GM23338 (cell line): Measurements from ENCODE around the gene CTNND2. TPM values are rescaled to one million over a fixed set of nuclear protein-coding genes. Genes with fewer than 3 reads are reported as not detected.

ENCODE experiments used
- ATAC-seq: fragments of 200-7000 bp; cut with Tn5 transposase; 3 replicates; pipeline ENCODE4 v1.9.1; 2020
- DNase-seq: peaks from one replicate; pipeline ENCODE4 v3.0.0-alpha.2; 2015; ENCODE audit warnings: low spot score
- H2AFZ ChIP-seq: fragments of 200-600 bp; sonication (generic); 2 replicates; pipeline ENCODE4 v1.8.0; 2016; ENCODE audit warnings: antibody characterized with exemption, mild to moderate bottlenecking, moderate library complexity
- H3F3A ChIP-seq: fragments of 200-600 bp; sonication (generic); replicated peaks from 2 replicates; pipeline ENCODE4 v1.8.0; 2017; ENCODE audit warnings: antibody characterized with exemption, mixed run types, low read depth
- H3K27ac ChIP-seq: fragments of 200-600 bp; sonication (generic); 2 replicates; pipeline ENCODE4 v1.6.1; 2016; ENCODE audit warnings: low read depth
- H3K27me3 ChIP-seq: fragments of 200-600 bp; sonication (generic); 2 replicates; pipeline ENCODE4 v1.8.0; 2016; ENCODE audit warnings: mild to moderate bottlenecking, mixed run types, moderate library complexity; ENCODE audit not compliant: insufficient read depth
- H3K36me3 ChIP-seq: fragments of 200-600 bp; sonication (generic); 2 replicates; pipeline ENCODE4 v1.8.0; 2016; ENCODE audit warnings: mild to moderate bottlenecking; ENCODE audit not compliant: insufficient read depth
- H3K4me1 ChIP-seq: fragments of 200-600 bp; sonication (generic); 2 replicates; pipeline ENCODE4 v1.8.0; 2016; ENCODE audit warnings: mild to moderate bottlenecking, moderate library complexity; ENCODE audit not compliant: insufficient read depth
- H3K4me2 ChIP-seq: fragments of 200-600 bp; sonication (generic); 2 replicates; pipeline ENCODE4 v1.7.1; 2017; ENCODE audit warnings: mixed run types
- H3K4me3 ChIP-seq: fragments of 200-600 bp; sonication (generic); 2 replicates; pipeline ENCODE4 v1.6.1; 2016; ENCODE audit warnings: mixed run types
- H3K79me2 ChIP-seq: fragments of 200-600 bp; sonication (generic); replicated peaks from 2 replicates; pipeline ENCODE4 v1.8.0; 2017; ENCODE audit warnings: mild to moderate bottlenecking; ENCODE audit not compliant: insufficient read depth
- H3K9me2 ChIP-seq: fragments of 200-600 bp; sonication (generic); 2 replicates; pipeline ENCODE4 v1.8.0; 2017; ENCODE audit not compliant: insufficient read depth
- H4K20me1 ChIP-seq: fragments of 200-600 bp; sonication (generic); replicated peaks from 2 replicates; pipeline ENCODE4 v1.8.0; 2017; ENCODE audit warnings: mild to moderate bottlenecking; ENCODE audit not compliant: insufficient read depth
- H3K27ac Mint-ChIP-seq: 2 replicates; pipeline ENCODE4 v1.8.0; 2020; ENCODE audit warnings: inconsistent platforms, mild to moderate bottlenecking, moderate library complexity, mixed read lengths
- H3K27me3 Mint-ChIP-seq: 3 replicates; pipeline ENCODE4 v1.8.0; 2022; ENCODE audit warnings: low read depth, mild to moderate bottlenecking, moderate library complexity, mixed read lengths, inconsistent platforms; ENCODE audit not compliant: insufficient read depth, poor library complexity
- H3K36me3 Mint-ChIP-seq: 3 replicates; pipeline ENCODE4 v1.8.0; 2021; ENCODE audit warnings: low read depth, mild to moderate bottlenecking, inconsistent platforms, moderate library complexity, mixed read lengths
- H3K4me1 Mint-ChIP-seq: 3 replicates; pipeline ENCODE4 v1.8.0; 2020; ENCODE audit warnings: mild to moderate bottlenecking, inconsistent platforms, mixed read lengths
- H3K4me3 Mint-ChIP-seq: 3 replicates; pipeline ENCODE4 v1.8.0; 2021; ENCODE audit warnings: moderate library complexity, mild to moderate bottlenecking, inconsistent platforms, mixed read lengths
- H3K9me3 Mint-ChIP-seq: 3 replicates; pipeline ENCODE4 v1.8.0; 2020; ENCODE audit warnings: moderate library complexity, mild to moderate bottlenecking, inconsistent platforms, mixed read lengths
- CREB1 ChIP-seq: fragments of 250-450 bp; sonication (Bioruptor Pico); IDR thresholded peaks from 2 replicates; pipeline ENCODE4 v1.5.0; 2020; ENCODE audit warnings: low read depth, mild to moderate bottlenecking, moderate library complexity
- CTCF ChIP-seq, 2 experiments: fragments of 200-600 bp in 1 of 2; sonication (generic) in 1 of 2; conservative IDR thresholded peaks; 2 replicates each; pipeline versions ENCODE4 v1.5.1 to v1.6.1; 2016 to 2017; ENCODE audit warnings: antibody characterized with exemption in 2 of 2, low read depth in 2 of 2, mild to moderate bottlenecking in 2 of 2, moderate library complexity in 1 of 2
- ETS1 ChIP-seq: IDR thresholded peaks from 2 replicates; pipeline ENCODE4 v1.6.1; 2016; ENCODE audit warnings: antibody characterized with exemption
- EZH2 ChIP-seq: fragments of 200-600 bp; sonication (generic); IDR thresholded peaks from one replicate; pipeline ENCODE4 v1.8.0; 2017; ENCODE audit warnings: antibody characterized with exemption, mild to moderate bottlenecking, low read depth; ENCODE audit not compliant: unreplicated experiment
- EZH2phosphoT487 ChIP-seq: fragments of 200-600 bp; sonication (generic); IDR thresholded peaks from one replicate; pipeline ENCODE4 v1.8.1; 2018; ENCODE audit warnings: antibody characterized with exemption; ENCODE audit not compliant: unreplicated experiment
- JUNB ChIP-seq: IDR thresholded peaks from one replicate; pipeline ENCODE4 v1.6.1; 2016; ENCODE audit warnings: antibody characterized with exemption; ENCODE audit not compliant: unreplicated experiment
- NANOG ChIP-seq: IDR thresholded peaks from 2 replicates; pipeline ENCODE4 v1.6.1; 2016; ENCODE audit warnings: antibody characterized with exemption, borderline replicate concordance
- POLR2AphosphoS5 ChIP-seq: IDR thresholded peaks from 2 replicates; pipeline ENCODE4 v1.6.1; 2016; ENCODE audit warnings: antibody characterized with exemption, low read depth
- STAT1 ChIP-seq: IDR thresholded peaks from one replicate; pipeline ENCODE4 v1.6.1; 2016; ENCODE audit warnings: antibody characterized with exemption; ENCODE audit not compliant: unreplicated experiment
- ZNF331 ChIP-seq: fragments of 250-450 bp; sonication (Bioruptor Pico); IDR thresholded peaks from 2 replicates; pipeline ENCODE4 v1.5.0; 2020; ENCODE audit warnings: low read depth, mild to moderate bottlenecking, moderate library complexity
- ZNF462 ChIP-seq: fragments of 250-450 bp; sonication (Bioruptor Pico); IDR thresholded peaks from 2 replicates; pipeline ENCODE4 v1.5.0; 2020; ENCODE audit warnings: mild to moderate bottlenecking, moderate library complexity
- polyA plus RNA-seq: library from polyadenylated mRNA; unstranded; fragments of >200 nt; fragmentation: Nextera tagmentation; extraction: Ambion mirVana; gene quantifications from 2 replicates; pipeline ENCODE4 v1.2.1, GENCODE V29; 2016
- total RNA-seq: library from RNA; depleted of rRNA; stranded (reverse); fragments of >200 nt; shearing (Covaris generic); gene quantifications from 2 replicates; pipeline ENCODE4 v1.2.3, GENCODE V29; 2014

CTNND2 gene
- total and polyA plus RNA-seq, 2 experiments from 2014 or later: 5.1 to 7.0 TPM

- H3K27me3 Mint-ChIP-seq: peaks cover 2% of the 10 kb centered on the region
- ATAC-seq: no peak
- no peak for DNase-seq
- Histone ChIP-seq H3K79me2 (no peaks in the 10 kb centered on the region), H3K4me2 (no peak overlapping the region), H4K20me1 (no peaks in the 10 kb centered on the region), H2AFZ (no peak overlapping the region), H3K4me1 (no peaks in the 10 kb centered on the region), H3F3A (no peaks in the 10 kb centered on the region), H3K27ac (no peak overlapping the region), H3K36me3 (no peaks in the 10 kb centered on the region), H3K27me3 (no peaks in the 10 kb centered on the region), H3K4me3 (no peak overlapping the region), H3K9me2 (0 out of 2 replicates have a peak, but pooled peaks cover 3% of the 10 kb centered on the region)
- H3K9me3 Mint-ChIP-seq: peaks cover 8% of the 10 kb centered on the region; the same call in 1 of the 3 replicates
- no peak overlapping the region for H3K4me3 Mint-ChIP-seq
- H3K36me3 Mint-ChIP-seq: peaks cover 3% of the 10 kb centered on the region; the same call in 2 of the 3 replicates
- TF ChIP-seq EZH2phosphoT487 (no peak), JUNB (no peak), NANOG (no peak), ETS1 (no peak), POLR2AphosphoS5 (no peak)
- H3K27ac Mint-ChIP-seq: no peak overlapping the region
- H3K4me1 Mint-ChIP-seq: 0 out of 3 replicates have a peak, but pooled peaks cover 5% of the 10 kb centered on the region
Measured at GRCh38 chr5:11780641-11781345, 123.5 kb downstream of the CTNND2 start.

- no peaks in the 10 kb centered on the region for H3K79me2 ChIP-seq
- no peak for DNase-seq
- H3K27ac Mint-ChIP-seq: no peak overlapping the region
- H2AFZ ChIP-seq: no peak overlapping the region
- H3K27me3 ChIP-seq: no peaks in the 10 kb centered on the region
- no peak overlapping the region for H3K27ac ChIP-seq
- no peak overlapping the region for H3K4me2 ChIP-seq
- H3K4me3 Mint-ChIP-seq: no peak overlapping the region
- no peaks in the 10 kb centered on the region for H3K4me1 ChIP-seq
- H3K36me3 Mint-ChIP-seq: no peaks in the 10 kb centered on the region
- H3K4me1 Mint-ChIP-seq: 0 out of 3 replicates have a peak, but pooled peaks cover 5% of the 10 kb centered on the region
- no peak for ATAC-seq
- no peaks in the 10 kb centered on the region for H3F3A ChIP-seq
- no peaks in the 10 kb centered on the region for H4K20me1 ChIP-seq
- H3K9me2 ChIP-seq: no peaks in the 10 kb centered on the region
- no peak overlapping the region for H3K4me3 ChIP-seq
- H3K27me3 Mint-ChIP-seq: peaks cover 2% of the 10 kb centered on the region
- H3K9me3 Mint-ChIP-seq: no peaks in the 10 kb centered on the region
- no peaks in the 10 kb centered on the region for H3K36me3 ChIP-seq
- TF ChIP-seq ETS1: no peak
- no peak for TF ChIP-seq EZH2
- no peak for TF ChIP-seq NANOG
- TF ChIP-seq STAT1: no peak
- no peak for TF ChIP-seq ZNF331
- TF ChIP-seq CREB1 (CRISPR knock-in tag): no peak
- no peak for TF ChIP-seq EZH2phosphoT487
- TF ChIP-seq ZNF462 (CRISPR knock-in tag): no peak
- no peak for TF ChIP-seq CTCF (conservative IDR thresholded peaks at IDR 0.05; ENCODE audit: low read depth in 2 of 2)
Measured at GRCh38 chr5:11777096-11777495, 127.2 kb downstream of the CTNND2 start.
